Measurements from ENCODE around the gene PROCA1. TPM values are rescaled to one million over a fixed set of nuclear protein-coding genes. Genes with fewer than 3 reads are reported as not detected.

The PROCA1 gene
- total and polyA plus RNA-seq, 9 of the 15 experiments (the other 6 are each of a cell fraction or from before 2014, with no cell fraction given) = 0.78 to 16.2 (median 5.6) TPM

- TF ChIP-seq PHTF2 (CRISPR knock-in tag; IDR thresholded peaks at IDR 0.05) = no peak
- 0 out of 2 replicates have a peak, but pooled peaks have one; percentile 38 for TF ChIP-seq GTF2E2 (tag; IDR thresholded peaks at IDR 0.05)
- TF ChIP-seq ELF2 (CRISPR knock-in tag; IDR thresholded peaks at IDR 0.05) = no peak
- no peak for TF ChIP-seq ZZZ3 (IDR thresholded peaks at IDR 0.05)
- TF ChIP-seq USF1 (CRISPR knock-in tag; IDR thresholded peaks at IDR 0.05) = peak; percentile 20; the same call in 1 of the 2 replicates
- no peak for TF ChIP-seq ZNF589 (CRISPR knock-in tag; IDR thresholded peaks at IDR 0.05; ENCODE audit: low read depth)
- no peak for TF ChIP-seq OTX1 (CRISPR knock-in tag; IDR thresholded peaks at IDR 0.05)
- no peak for TF ChIP-seq THRAP3 (IDR thresholded peaks at IDR 0.05; ENCODE audit: borderline replicate concordance)
- no peak for TF ChIP-seq PTTG1 (tag; IDR thresholded peaks at IDR 0.05; ENCODE audit: low read depth)
- TF ChIP-seq TBP (optimal IDR thresholded peaks at IDR 0.05; ENCODE audit: low read depth, low read length) = peak; percentile 90
- TF ChIP-seq WHSC1 (IDR thresholded peaks at IDR 0.05; ENCODE audit: low read length) = no peak
- TF ChIP-seq PHF20 (IDR thresholded peaks at IDR 0.05; ENCODE audit: partially characterized antibody) = no peak
- no peak for TF ChIP-seq IRF2 (CRISPR knock-in tag; IDR thresholded peaks at IDR 0.05)
- TF ChIP-seq DACH1 (IDR thresholded peaks at IDR 0.05; ENCODE audit: partially characterized antibody) = no peak
- no peak for TF ChIP-seq ASH1L (IDR thresholded peaks at IDR 0.05; ENCODE audit: borderline replicate concordance, low read depth, partially characterized antibody)
- TF ChIP-seq NEUROD1 (IDR thresholded peaks at IDR 0.05; ENCODE audit: borderline replicate concordance, low read depth, low read length, partially characterized antibody) = no peak
- no peak for TF ChIP-seq NR2C2 (CRISPR knock-in tag; IDR thresholded peaks at IDR 0.05)
- no peak; the same call in 1 of the 2 replicates for TF ChIP-seq NR2C2 (tag; IDR thresholded peaks at IDR 0.05)
- TF ChIP-seq KLF10 (CRISPR knock-in tag; IDR thresholded peaks at IDR 0.05) = no peak
- TF ChIP-seq DDX20 (tag; IDR thresholded peaks at IDR 0.05; ENCODE audit: low read depth) = no peak
- TF ChIP-seq ZBTB26 (CRISPR knock-in tag; IDR thresholded peaks at IDR 0.05) = no peak
- TF ChIP-seq HBP1 (CRISPR knock-in tag; IDR thresholded peaks at IDR 0.05) = peak; percentile 62; the same call in 1 of the 2 replicates
- TF ChIP-seq HMGXB4 (CRISPR knock-in tag; IDR thresholded peaks at IDR 0.05) = peak; percentile 93
- no peak for TF ChIP-seq ZNF224 (CRISPR knock-in tag; IDR thresholded peaks at IDR 0.05)
Measured at GRCh38 chr17:28710861-28711722, 596 bp downstream of the PROCA1 start (continued).
